Activated CD4-positive, alpha-beta T cell treated with anti-CD3 and anti-CD28 coated beads, Interleukin-2, Interleukin-6, amounts not matched to agents 100 ng/mL and 50 ng/mL, durations not matched to agents 16 hours and 8 hours (primary cell): Measurements from ENCODE around the gene SH3BP1.
A peak's percentile ranks its signal among the peaks of the same experiment; 100 is the strongest.

Source experiments
- DNase-seq: peaks from one replicate; pipeline ENCODE4 v3.0.0-alpha.2; 2020

Gene SH3BP1

DNA sequence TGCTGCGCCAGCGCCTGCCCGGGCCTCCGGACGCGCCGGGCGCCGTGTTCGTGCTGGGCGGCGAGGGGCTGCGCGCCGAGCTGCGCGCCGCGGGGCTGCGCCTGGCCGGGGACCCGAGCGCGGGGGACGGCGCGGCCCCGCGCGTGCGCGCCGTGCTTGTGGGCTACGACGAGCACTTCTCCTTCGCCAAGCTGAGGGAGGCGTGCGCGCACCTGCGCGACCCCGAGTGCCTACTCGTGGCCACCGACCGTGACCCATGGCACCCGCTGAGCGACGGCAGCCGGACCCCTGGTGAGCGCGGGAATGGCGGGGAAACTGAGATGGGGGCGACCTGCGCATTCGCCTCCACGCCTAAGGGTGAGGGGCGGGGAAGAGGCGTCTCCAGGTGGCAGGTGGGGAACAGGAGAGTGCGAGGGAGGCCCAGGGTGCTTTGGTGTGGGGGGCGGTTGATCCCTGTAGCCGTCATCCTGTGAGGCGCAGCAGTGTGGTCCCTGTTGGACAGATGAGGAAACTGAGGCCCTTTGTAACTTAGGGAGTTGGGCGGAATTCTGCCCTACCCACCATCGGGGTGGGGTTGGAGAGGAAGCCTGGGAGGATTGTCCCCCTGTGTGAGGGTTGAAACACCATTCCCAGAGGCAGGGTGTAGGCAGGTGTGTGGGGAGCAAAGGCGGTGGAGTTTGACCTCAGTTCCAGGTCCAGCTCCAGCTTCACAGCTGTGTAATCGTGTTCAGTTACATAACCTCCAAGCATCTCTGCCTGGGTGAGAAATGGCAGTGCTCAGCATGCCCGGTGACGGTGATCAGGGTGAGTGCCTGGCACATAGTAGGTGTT is 19.8 kb downstream of the SH3BP1 start:
- DNase-seq = peak; percentile 56

DNA sequence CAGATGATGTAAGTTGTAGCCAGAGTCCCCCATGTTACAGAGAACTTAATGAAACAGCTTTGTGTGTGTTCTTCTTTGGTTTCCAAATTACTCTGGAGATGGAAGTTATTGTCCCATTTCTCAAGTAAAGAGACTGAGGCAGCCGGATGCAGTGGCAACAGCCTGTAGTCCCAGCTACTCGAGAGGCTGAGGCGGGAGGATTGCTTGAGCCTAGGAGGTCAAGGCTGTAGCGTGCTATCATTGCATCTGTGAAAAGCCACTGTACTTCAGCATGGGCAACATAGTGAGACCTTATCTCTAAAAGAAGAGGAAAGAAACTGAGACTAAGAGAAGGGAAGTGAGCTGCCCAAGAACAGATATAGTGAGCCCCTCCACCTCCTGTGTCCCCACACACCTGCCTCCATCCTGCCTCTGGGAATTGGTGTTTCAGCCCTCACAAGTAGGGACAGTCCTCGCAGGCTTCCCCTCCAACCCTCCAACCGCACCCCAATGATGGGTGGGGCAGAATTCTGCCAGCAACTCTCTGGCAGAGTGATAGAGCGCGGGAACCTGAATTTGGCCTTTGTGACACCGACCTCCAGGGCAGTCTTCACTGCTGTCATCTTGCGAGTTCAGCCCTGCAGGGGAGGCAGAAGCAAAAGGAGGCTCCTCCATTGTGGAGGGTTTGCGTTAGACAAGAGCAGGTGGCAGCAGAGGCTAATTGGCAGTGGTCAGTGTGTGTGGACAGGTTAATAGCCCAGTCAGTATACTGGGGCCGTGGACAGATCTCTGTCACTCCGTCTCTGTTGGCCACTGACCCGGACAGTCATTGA is 20.6 kb downstream of the SH3BP1 start:
- no peak for DNase-seq

DNA sequence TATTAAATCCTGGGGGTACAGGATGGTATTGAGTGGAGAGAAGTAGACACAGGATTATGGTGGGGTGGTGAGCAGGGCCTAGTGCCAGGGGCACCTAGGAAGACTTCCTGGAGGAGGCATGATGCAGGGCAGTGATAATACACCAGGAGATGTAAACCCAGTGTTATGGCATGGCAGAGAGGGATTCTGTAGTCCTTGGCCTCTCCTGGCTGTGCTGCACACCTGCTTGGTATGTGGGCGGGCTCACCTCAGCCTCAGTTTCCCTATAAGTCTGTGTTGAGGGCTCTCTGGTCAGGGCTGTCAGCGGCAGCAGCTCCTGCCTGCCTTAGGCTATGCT is 21.2 kb downstream of the SH3BP1 start:
- DNase-seq = no peak

DNA sequence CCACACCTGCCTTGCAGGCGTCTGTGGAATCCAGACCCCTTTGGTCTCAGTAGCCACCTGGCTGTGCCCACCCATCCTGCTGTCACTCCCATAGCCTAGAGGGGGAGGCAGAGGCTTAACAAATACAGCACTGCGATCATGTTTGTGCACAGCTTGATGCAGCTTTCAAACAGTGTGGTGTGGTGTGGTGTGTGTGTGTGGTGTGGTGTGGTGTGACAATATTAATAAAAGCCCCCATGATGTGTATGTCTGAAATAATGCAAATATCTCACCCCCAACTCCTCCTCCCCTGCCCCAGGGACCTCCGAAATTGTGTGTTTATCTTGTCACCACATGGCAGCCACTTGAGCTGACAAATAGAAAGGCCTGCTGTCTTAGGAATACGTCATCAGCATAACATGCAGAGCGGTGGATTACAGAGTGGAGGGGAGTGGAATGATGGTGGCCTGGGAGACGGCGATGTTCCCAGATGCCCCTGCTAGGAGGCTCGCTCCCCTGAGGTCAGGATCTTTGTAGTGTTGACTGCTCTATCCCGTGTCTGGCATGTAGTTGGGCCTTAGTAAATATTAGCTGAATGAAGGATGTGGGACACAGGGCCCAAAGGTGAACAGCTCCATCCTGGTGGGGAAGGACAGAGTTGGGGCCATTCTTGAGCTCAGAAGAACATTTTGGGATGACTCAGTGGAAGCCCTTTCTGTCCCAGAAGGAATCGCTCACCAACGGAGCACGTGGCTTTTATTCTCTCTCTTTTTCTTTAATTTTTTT is 21.9 kb downstream of the SH3BP1 start:
- DNase-seq = no peak

DNA sequence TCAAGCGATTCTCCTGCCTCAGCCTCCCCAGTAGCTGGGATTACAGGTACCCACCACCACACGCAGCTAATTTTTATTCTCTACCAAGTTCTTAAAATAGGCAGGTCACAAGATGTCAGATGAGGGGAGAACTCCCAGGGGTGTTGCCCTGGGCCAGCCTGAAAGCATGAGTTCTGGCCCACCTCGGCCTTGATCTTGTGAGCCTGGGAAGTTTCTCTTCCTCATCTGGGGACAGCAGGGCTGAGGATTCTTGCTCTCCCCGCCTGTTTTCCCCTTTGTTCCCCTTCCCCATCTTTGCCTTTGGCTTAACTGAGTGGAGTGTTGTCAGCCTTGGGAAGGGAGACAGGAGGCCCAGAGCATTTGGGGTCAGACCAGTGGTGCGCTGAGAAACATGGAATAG is 22.6 kb downstream of the SH3BP1 start:
- no peak for DNase-seq

DNA sequence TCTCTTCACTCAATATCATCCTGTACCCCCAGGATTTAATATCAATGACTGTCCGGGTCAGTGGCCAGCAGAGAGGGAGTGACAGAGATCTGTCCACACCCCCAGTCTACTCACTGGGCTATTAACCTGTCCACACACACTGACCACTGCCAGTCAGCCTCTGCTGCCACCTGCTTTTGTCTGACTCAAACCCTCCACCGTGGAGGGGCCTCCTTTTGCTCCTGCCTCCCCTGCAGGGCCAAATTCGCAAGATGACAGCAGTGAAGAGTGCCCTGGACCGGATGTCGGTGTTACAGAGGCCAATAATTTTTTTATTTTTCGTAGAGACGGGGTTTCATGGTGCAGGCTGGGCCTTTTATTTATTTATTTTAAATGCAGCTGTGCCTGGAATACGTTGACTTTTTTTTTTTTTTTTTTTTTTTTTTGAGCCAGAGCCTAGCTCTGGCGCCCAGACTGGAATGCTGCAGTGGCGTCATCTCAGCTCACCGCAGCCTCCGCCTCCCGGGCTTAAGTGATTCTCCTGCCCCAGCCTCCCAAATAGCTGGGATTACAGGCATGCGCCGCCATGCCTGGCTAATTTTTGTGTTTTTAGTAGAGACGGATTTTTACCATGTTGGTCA is 24.2 kb downstream of the SH3BP1 start:
- DNase-seq = no peak

DNA sequence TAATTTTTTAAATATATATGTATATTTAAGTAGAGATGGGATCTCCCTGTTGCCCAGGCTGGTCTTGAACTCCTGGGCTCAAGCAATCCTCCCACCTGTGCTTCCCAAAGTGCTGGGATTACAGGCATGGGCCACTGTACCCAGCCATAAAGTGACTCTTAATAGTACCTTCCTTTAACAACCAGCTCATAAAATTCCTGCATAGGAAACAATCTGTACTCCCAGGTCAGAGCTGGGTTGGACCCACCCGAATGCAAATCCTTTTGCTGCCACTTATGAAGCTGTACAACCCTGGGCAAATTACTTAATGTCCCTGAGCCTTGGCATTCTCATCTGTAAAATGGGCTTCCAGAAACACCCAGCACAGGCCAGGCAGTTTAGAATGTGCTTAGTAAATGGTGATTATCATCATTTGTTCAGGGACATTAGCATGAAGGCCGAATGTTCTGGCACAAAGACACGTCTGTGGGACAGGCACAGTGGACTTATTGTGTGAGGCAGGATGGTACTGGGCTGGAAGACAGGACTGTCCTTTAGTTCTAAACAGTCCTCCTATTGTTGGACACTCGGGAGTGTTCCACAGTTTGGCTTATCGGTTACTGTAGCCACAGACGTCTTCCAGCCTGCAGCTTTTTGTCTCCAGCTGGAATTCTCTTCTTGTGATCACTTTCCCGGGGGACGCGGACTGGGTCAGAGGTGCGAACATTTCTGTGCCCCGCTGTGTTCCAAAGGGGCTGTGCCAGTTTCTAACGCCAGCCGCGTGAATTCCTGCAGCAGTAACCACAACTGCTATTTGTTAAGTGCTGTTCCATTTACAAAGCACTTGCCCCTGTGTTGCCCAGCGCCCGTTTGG is 25.0 kb downstream of the SH3BP1 start:
- no peak for DNase-seq

DNA sequence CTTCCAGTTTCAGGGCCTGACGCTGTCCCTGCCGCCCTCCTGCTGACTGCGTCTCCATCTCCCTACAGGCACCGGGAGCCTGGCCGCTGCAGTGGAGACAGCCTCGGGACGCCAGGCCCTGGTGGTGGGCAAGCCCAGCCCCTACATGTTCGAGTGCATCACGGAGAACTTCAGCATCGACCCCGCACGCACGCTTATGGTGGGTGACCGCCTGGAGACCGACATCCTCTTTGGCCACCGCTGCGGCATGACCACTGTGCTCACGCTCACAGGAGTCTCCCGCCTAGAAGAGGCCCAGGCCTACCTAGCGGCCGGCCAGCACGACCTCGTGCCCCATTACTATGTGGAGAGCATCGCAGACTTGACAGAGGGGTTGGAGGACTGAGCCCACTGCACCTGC is 26.0 kb downstream of the SH3BP1 start:
- no peak for DNase-seq

DNA sequence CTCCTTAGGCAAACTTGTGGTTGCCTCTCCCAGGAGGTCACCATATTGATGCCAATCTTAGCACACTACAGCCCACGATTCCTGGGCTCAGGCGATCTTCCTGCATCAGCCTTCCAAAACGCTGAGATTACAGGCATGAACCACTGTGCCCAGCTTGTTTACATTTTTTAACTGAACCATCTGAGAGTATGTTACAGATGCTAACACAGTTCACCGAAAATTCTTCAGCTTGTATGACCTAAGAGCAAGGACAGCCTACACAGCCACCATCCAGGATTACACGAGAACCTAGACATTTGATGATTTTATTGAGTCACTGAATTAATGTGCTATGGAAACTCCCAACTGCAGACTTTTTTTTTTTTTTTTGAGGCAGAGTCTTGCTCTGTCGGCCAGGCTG is 30.1 kb downstream of the SH3BP1 start:
- DNase-seq = no peak

DNA sequence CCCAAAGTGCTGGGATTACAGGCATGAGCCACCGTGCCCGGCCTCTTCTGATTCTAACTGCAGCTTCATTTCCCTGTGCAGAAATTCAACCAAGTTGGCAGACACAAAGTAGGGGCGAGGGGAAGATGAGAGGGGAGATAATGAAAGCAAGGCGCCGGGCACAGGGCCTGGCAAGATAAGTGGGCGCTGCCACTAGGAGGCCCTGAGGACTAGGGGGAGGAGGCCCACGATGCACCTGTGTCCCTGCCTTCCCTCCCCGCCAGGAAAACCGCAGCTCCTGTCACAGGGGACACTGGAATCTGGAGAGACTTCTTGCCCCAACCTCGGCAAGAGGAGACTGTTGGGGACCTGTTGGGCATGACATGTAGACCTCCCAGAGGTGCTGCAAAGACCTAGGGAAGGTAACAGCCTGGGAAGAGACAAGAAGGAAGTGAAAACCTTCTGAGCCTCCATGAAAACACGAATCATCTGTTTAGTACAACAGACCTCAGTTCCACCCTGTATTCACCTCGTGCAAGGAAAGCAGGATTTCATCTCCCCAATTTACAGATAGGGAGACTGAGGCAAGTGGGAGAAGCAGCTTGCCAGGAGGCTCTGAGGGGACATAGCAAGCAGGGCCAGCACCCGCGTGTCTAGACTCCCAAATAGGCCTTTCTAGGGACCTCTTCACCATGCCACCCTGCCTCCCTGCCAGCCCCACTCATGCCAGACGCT is 32.9 kb downstream of the SH3BP1 start:
- DNase-seq = no peak

DNA sequence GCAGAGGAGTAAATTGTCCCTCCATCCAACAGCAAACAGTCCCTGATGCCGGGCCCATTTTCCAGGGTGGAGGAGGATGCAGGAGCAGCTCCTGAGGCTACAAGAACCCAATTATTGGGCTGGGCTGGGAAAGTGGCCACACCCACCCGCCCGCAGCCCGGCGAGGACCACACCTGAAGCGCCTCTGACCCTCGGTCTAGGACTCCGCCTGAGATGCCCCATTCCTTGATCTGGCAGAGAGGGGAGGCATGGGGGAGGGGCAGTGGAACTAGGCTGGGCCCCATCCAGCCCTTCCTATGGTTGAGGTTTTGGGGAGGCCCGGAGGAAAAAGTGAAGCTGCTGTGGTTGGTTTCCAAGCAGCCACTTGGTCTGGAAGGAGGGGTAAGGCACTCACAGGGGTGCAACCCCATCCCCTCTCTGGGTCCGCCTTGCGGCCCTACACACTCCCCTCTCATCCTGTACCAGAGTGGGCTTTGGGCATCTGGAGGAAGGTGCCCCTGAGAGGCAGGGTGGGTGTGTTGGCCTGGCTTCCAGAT is 33.5 kb downstream of the SH3BP1 start:
- DNase-seq = no peak

DNA sequence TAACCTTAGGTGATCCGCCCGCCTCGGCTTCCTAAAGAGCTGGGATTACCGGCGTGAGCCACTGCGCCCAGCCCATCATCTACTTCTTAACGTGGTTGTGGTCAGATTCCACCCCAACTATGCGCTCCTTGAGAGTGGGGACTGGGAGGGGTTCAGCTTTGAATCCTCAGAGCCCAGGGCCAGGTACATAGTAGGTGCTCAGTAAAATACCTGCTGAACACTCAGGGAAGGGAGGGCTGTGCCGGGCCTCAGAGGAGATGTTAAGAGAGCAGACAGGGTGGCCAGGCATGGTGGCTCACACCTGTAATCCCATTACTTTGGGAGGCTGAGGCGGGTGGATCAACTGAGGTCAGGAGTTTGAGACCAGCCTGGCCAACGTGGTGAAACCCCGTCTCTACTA is 34.8 kb downstream of the SH3BP1 start:
- no peak for DNase-seq

DNA sequence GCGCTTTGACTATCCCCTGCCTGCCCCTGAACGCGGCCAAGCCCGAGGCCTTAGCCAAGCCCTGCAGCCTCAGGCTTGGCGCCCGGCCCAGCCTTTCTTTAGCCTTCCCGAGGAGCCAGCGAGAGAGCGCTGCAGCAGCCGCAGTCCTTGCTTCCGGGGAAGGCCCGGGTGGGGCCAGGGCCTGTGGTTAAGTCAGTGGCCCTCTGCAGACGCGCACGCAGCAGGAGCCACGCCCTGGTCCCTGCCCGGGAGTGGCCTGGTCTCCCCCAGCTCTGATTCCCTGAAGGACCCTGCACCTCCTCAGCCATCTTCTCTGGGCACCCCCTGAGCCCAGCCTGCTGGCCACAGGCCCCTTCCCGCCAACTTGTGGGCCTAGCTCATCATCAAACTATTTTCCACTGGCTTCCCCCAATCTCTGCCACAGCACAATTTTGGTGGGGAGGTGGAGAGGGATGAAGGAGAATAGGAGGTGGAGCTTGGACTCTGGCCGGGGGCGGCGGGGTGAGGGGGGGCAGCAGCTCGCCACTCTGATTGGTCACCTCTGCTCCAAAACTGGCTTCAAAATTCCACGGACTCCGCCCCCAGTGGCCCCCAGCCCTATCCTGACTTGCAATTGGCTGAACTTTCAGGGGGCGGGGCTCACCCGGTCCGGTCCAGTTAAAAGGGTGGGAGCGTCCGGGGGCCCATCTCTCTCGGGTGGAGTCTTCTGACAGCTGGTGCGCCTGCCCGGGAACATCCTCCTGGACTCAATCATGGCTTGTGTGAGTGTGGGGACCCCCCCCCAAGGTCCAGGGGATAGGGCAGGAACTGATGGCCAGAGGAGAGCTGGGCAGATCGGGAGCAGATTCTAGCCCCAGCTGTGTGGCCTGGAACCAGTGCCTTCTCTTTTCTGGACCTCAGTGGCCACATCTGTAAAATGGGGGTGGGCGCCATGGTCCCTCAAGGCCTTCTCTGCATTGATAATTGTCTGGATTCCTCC is 35.8 kb downstream of the SH3BP1 start, which contains the start of gene LGALS1:
TSS of gene LGALS1 (plus strand) at position 686 of the 979 bp plus-strand sequence. CDS start at position 753, 67 bp downstream.
- peak; percentile 93 for DNase-seq

DNA sequence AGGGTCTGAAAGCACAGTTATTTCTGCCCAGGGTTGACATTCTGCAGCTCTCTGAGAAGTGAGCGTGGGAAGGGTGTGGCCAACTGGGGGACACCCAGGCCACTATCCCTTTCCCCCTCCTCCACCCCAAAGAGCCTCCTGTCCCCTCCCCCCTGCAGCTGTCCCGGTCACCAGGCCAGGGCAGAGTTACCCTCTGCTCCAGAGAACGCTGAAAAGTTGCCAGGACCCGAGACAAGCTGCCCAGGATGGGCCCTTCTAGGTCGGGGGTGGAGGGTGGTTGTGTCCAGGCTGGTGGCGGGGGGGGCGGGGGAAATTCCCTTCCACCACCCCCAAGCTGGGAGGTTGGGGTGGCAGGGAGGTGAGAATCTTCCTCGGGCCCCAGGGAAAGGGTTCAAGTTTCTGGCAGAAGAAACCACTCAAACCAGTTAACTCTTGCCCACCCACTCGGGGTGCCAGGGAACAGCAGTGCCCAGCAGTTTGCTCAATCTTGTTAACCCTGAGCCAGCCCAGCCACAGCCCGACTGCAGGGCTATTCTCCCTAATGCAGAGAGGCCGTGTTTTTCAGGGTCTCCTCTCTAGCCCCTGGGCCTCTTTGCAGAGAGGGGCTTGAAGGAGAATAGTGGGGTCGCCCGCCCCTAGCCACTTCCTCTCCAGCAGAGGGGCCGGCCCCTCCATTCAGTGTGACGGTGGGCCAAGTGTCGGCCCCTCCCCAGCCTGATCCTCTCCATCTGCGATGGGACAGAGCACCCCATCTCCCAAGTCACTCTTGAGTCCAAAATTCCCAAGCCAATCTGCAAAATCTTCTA is 36.7 kb downstream of the SH3BP1 start:
- DNase-seq = peak; percentile 42

DNA sequence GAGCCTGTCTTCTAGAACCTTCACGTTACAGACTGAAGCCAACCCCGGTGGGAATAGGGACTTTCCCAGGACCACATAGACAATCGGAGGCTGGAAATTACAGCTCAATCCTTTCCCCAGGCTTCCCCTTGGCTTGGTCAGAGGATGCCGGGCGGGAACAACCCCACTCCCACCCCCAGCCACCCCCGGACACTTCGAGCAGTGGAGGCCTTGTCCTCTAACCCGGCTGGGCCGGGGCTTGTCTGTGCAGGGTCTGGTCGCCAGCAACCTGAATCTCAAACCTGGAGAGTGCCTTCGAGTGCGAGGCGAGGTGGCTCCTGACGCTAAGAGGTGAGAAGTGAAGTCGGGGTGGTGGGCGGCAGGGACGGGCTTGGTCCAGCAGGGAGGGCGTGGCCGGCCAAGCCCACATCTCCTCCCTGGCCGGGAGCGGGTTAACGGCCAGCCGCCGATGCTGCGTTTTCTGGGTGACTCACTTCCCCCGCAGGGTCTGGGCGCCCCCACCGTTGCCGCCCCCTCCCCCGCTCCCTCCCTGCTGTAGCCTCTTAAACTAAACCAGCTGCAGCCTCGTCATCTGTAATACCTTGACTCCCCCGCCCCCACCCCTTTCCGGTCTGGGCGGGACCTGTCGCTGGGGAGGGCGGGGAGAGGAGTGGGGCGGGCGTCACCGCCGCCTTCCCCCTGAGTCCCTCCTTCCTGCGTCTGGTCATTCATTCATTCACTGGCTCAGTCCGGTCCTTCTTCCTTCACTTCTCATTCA is 37.4 kb downstream of the SH3BP1 start:
- DNase-seq = peak; percentile 97

DNA sequence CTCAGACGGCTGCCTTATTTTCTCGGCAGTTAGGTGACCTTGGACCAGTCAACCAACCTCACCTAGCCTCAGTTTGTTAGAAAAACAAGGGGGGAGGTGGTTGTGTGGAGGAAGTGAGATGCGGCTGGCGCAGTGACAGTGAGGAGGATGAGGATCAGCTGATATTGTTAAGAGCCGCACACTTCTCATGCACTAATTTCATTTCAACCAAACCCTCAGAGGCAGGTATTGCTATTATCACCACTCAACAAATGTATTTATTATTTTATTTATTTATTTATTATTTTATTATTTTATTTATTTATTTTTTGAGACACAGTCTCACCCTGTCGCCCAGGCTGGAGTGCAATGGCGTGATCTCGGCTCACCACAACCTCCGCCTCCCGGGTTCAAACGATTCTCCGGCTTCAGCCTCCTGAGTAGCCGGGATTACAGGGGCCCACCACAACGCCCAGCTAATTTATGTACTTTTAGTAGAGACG is 38.1 kb downstream of the SH3BP1 start:
- no peak for DNase-seq

DNA sequence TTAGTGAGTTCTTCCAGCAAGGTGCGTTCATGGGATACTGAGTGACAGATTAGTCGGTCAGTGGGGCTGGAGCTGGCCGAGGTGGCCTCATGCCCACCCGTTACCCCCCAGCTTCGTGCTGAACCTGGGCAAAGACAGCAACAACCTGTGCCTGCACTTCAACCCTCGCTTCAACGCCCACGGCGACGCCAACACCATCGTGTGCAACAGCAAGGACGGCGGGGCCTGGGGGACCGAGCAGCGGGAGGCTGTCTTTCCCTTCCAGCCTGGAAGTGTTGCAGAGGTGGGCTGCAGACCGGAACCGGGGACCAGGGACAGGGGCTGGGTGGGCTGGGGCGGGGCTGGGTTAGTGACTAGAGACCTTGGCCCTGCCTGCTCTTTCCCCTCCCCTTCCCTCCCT is 38.9 kb downstream of the SH3BP1 start:
- DNase-seq = no peak

DNA sequence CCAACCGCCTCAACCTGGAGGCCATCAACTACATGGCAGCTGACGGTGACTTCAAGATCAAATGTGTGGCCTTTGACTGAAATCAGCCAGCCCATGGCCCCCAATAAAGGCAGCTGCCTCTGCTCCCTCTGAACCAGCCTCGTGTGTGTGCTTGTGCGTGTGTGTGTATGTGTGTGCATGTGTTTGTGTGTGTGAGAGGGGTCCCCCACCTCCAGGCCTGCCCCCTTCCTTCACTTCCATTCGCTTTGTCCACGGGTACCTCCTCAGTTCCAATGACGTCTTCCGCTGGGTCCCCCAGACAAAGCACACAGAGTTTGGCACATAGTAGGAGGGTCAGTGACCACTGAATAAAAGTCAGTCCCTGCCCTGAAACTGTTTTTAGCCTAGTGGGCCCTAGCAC is 40.2 kb downstream of the SH3BP1 start:
- no peak for DNase-seq
